OCI-LY7 (cell line): ENCODE data around the gene BRIP1. TPM values are rescaled to one million over a fixed set of nuclear protein-coding genes. Genes with fewer than 3 reads are reported as not detected.
"Not testable (repeated sequence)": the region's sequence is repeated elsewhere in the genome, so short reads cannot be mapped to it uniquely, and the experiment has no call there.

Source experiments
- BruUV-seq: library from RNA; stranded (reverse); fragments of 400-500 nt; replicated peaks from 2 replicates; lab custom pipeline; 2021; lab: Mats Ljungman, UMichigan
- CTCF ChIA-PET: fragments of 300-600 bp; sonication (Branson Sonifier 250); formaldehyde crosslinking; loops from one replicate; lab custom pipeline; 2022; ENCODE audit warnings: antibody characterized with exemption; ENCODE audit not compliant: unreplicated experiment; lab: Charles Lee
- POLR2A ChIA-PET: fragments of 300-600 bp; sonication (Branson Sonifier 250); formaldehyde crosslinking; loops from one replicate; lab custom pipeline; 2022; ENCODE audit warnings: antibody characterized with exemption; lab: Charles Lee
- DNase-seq: peaks from one replicate; pipeline ENCODE4 v3.0.0-alpha.2; 2015; ENCODE audit warnings: low spot score
- H2AFZ ChIP-seq: fragments of 200-600 bp; sonication (generic), shearing (Covaris generic); 2 replicates; pipeline ENCODE4 v1.6.1; 2014; ENCODE audit warnings: mild to moderate bottlenecking, antibody characterized with exemption, low read length, moderate library complexity
- H3K27ac ChIP-seq: fragments of 200-600 bp; sonication (generic); 2 replicates; pipeline ENCODE4 v1.5.1; 2014; ENCODE audit warnings: mixed run types, low read depth, mild to moderate bottlenecking, moderate library complexity, low read length, inconsistent platforms; ENCODE audit not compliant: poor library complexity, severe bottlenecking
- H3K36me3 ChIP-seq: fragments of 200-600 bp; sonication (generic); 2 replicates; pipeline ENCODE4 v1.6.1; 2014; ENCODE audit warnings: mild to moderate bottlenecking, antibody characterized with exemption, low read length, moderate library complexity, mixed read lengths; ENCODE audit not compliant: insufficient read depth
- H3K4me1 ChIP-seq: fragments of 200-600 bp; sonication (generic); 2 replicates; pipeline ENCODE4 v1.5.1; 2014; ENCODE audit warnings: mild to moderate bottlenecking, low read length; ENCODE audit not compliant: insufficient read depth, poor library complexity, severe bottlenecking
- H3K4me2 ChIP-seq: fragments of 200-600 bp; sonication (generic); 2 replicates; pipeline ENCODE4 v1.6.1; 2014; ENCODE audit warnings: mild to moderate bottlenecking, low read length
- H3K4me3 ChIP-seq: fragments of 200-600 bp; sonication (generic); 2 replicates; pipeline ENCODE4 v1.5.1; 2014; ENCODE audit warnings: mild to moderate bottlenecking, low read depth, low read length; ENCODE audit not compliant: poor library complexity, severe bottlenecking
- H3K79me2 ChIP-seq: fragments of 200-600 bp; sonication (generic); 2 replicates; pipeline ENCODE4 v1.6.1; 2016; ENCODE audit warnings: low read depth, mild to moderate bottlenecking, low read length, moderate library complexity, mixed read lengths; ENCODE audit not compliant: insufficient read depth
- H3K9me2 ChIP-seq: fragments of 200-600 bp; sonication (generic); 2 replicates; pipeline ENCODE4 v1.6.1; 2016; ENCODE audit warnings: mild to moderate bottlenecking, low read length, mixed read lengths; ENCODE audit not compliant: insufficient read depth
- H3K9me3 ChIP-seq: fragments of 200-600 bp; sonication (generic); 2 replicates; pipeline ENCODE4 v1.6.1; 2014; ENCODE audit warnings: mild to moderate bottlenecking, mixed run types, low read length, mixed read lengths
- H4K20me1 ChIP-seq: fragments of 200-600 bp; sonication (generic); 2 replicates; pipeline ENCODE4 v1.6.1; 2014; ENCODE audit warnings: mild to moderate bottlenecking, antibody characterized with exemption, low read length, moderate library complexity, mixed read lengths; ENCODE audit not compliant: insufficient read depth
- EZH2phosphoT487 ChIP-seq: fragments of 200-600 bp; sonication (generic); IDR thresholded peaks from 2 replicates; pipeline ENCODE4 v1.6.1; 2018; ENCODE audit warnings: low read depth, borderline replicate concordance, mild to moderate bottlenecking, mixed run types, antibody characterized with exemption, low read length, moderate library complexity, mixed read lengths
- intact Hi-C: fragments of 100-400 bp; cut with micrococcal nuclease; formaldehyde crosslinking; loops from one replicate; pipeline ENCODE4 v1.10.0; 2022; ENCODE audit not compliant: unreplicated experiment
- total RNA-seq, 2 experiments: library from RNA; depleted of rRNA in 1 of 2; stranded (reverse); fragments of >200 nt in 1 of 2; shearing (Covaris generic) in 1 of 2; gene quantifications; 2 replicates each; pipeline ENCODE4 v1.2.3, GENCODE V29; 2014 to 2022
- TF ChIP-seq, protein P1 (sequence below): fragments of 200-600 bp; sonication (generic); conservative IDR thresholded peaks from 2 replicates; pipeline ENCODE4 v1.5.1; 2014; ENCODE audit warnings: mild to moderate bottlenecking, antibody characterized with exemption, low read length, moderate library complexity, mixed read lengths

BRIP1 gene
- total RNA-seq, 2 experiments from 2014 or later = 32.5 to 33.8 TPM

DNA sequence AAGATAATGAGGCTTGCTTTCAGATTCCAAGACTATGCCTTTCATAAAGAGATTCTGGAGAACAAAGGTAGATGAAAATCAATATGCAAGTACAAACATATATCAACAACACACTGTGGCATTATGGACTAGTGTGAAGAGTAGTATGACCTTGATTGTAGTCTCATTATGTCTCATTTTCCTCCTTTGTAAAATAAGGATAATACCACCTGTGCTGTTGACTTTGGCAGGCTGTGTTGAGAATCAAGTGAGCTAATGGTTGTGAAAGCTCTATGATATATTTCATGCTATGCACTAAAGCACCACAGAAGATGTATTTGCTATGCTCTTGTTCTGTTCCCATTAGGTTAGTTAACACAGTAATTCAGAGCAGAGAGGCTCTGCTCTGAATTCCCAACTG, 193.8 kb downstream of the BRIP1 start:
- BruUV-seq = no TSS peak
- no peaks in the 10 kb centered on the region for H3K9me2 ChIP-seq
- H3K9me3 ChIP-seq = no peaks in the 10 kb centered on the region
- ChIA-PET CTCF (interaction anchor here (0.6 kb wide), 1 partner anchor 73 kb away, joined by 3 read pairs; no protein-coding TSS in a partner anchor), POLR2A (no interaction called here)
- TF ChIP-seq, protein P1, sequence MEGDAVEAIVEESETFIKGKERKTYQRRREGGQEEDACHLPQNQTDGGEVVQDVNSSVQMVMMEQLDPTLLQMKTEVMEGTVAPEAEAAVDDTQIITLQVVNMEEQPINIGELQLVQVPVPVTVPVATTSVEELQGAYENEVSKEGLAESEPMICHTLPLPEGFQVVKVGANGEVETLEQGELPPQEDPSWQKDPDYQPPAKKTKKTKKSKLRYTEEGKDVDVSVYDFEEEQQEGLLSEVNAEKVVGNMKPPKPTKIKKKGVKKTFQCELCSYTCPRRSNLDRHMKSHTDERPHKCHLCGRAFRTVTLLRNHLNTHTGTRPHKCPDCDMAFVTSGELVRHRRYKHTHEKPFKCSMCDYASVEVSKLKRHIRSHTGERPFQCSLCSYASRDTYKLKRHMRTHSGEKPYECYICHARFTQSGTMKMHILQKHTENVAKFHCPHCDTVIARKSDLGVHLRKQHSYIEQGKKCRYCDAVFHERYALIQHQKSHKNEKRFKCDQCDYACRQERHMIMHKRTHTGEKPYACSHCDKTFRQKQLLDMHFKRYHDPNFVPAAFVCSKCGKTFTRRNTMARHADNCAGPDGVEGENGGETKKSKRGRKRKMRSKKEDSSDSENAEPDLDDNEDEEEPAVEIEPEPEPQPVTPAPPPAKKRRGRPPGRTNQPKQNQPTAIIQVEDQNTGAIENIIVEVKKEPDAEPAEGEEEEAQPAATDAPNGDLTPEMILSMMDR = no peak
- TF ChIP-seq EZH2phosphoT487 = no peak
- intact Hi-C loops = no loop called here
- H4K20me1 ChIP-seq = no peaks in the 10 kb centered on the region
- H3K27ac ChIP-seq = no peak overlapping the region
- DNase-seq = no peak
- no peaks in the 10 kb centered on the region for H3K4me1 ChIP-seq
- H3K4me3 ChIP-seq = no peak overlapping the region
- H2AFZ ChIP-seq = no peak overlapping the region
- H3K4me2 ChIP-seq = no peak overlapping the region
- H3K79me2 ChIP-seq = no peaks in the 10 kb centered on the region
- no peaks in the 10 kb centered on the region for H3K36me3 ChIP-seq

DNA sequence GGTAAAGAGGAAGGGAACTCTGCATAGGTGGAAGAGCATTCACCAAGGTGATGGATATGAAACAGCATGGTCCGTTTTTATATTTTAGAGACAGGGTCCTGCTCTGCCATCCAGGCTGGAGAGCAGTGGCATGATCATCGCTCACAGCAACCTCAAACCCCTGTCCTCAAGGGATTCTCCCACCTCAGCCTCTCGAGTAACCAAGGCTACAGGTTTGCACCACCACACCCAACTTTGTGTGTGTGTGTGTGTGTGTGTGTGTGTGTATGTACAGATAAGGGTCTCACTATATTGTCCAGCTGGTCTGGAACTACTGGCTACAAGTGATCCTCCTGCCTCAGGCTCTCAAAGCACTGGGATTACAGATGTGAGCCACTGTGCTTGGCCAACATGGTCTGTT, 194.8 kb downstream of the BRIP1 start:
- Histone ChIP-seq H3K9me3 (no peaks in the 10 kb centered on the region), H3K4me1 (no peaks in the 10 kb centered on the region), H2AFZ (no peak overlapping the region), H3K4me3 (no peak overlapping the region), H3K27ac (no peak overlapping the region), H3K4me2 (no peak overlapping the region), H4K20me1 (no peaks in the 10 kb centered on the region), H3K36me3 (no peaks in the 10 kb centered on the region), H3K9me2 (no peaks in the 10 kb centered on the region), H3K79me2 (no peaks in the 10 kb centered on the region)
- DNase-seq = no peak
- POLR2A ChIA-PET = interaction anchor here (0.7 kb wide), 1 partner anchor 12 kb away, joined by 3 read pairs; no protein-coding TSS in a partner anchor
- intact Hi-C loops = no loop called here
- TF ChIP-seq, protein P1 = no peak
- TF ChIP-seq EZH2phosphoT487 = no peak
- CTCF ChIA-PET = interaction anchor here (0.6 kb wide), 1 partner anchor 221 kb away, joined by 4 read pairs; no protein-coding TSS in a partner anchor
- no TSS peak for BruUV-seq

DNA sequence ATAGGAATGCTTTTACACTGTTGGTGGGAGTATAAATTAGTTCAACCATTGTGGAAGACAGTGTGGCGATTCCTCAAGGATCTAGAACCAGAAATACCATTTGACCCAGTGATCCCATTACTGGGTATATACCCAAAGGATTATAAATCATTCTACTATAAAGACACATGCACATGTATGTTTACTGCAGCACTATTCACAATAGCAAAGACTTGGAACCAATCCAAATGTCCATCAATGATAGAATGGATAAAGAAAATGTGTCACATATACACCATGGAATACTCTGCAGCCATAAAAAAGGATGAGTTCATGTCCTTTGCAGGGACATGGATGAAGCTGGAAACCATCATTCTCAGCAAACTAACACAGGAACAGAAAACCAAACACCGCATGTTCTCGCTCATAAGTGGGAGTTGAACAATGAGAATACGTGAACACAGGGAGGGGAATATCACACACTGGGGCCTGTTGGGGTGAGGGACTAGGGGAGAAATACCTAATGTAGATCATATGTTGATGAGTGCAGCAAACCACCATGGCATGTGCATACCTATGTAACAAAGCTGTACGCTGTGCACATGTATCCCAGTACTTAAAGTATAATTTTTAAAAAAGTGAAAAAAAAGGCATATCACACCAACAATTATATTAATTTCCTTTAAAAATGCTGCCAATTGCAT, 196.8 kb downstream of the BRIP1 start:
- H3K4me3 ChIP-seq, H3K27ac ChIP-seq, H3K9me3 ChIP-seq, DNase-seq, H3K9me2 ChIP-seq, H3K79me2 ChIP-seq, H4K20me1 ChIP-seq, intact Hi-C loops, POLR2A ChIA-PET, H3K4me1 ChIP-seq, CTCF ChIA-PET, H3K36me3 ChIP-seq, H2AFZ ChIP-seq, BruUV-seq, H3K4me2 ChIP-seq: not testable (repeated sequence)
